CD4-positive, alpha-beta T cell treated with Interleukin-21 for 1 hour (primary cell): ENCODE measurements around the gene C1orf226.

Experiments used
- DNase-seq: peaks from one replicate; pipeline ENCODE4 v3.0.0-alpha.2; 2020

The C1orf226 gene

DNA sequence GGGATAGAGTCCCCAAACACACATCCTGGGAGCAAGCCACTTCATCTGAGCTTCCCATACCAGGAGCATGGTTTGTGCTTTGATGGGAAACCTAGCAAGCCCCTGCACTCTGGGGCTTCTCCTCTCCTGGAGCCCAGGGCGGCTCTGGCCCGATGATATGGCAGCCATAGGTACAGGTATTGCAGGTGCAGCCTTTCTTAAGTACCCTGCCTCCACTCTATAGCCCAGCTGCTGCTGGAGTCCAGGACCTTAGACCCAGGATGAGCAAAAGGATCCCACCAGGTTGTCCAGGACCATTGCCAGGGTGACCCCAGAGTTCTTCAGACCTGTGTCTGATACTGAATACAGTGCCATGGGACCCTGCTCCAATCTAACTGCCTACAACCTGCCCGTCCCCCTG is 4.2 kb downstream of the C1orf226 start:
- no peak for DNase-seq

DNA sequence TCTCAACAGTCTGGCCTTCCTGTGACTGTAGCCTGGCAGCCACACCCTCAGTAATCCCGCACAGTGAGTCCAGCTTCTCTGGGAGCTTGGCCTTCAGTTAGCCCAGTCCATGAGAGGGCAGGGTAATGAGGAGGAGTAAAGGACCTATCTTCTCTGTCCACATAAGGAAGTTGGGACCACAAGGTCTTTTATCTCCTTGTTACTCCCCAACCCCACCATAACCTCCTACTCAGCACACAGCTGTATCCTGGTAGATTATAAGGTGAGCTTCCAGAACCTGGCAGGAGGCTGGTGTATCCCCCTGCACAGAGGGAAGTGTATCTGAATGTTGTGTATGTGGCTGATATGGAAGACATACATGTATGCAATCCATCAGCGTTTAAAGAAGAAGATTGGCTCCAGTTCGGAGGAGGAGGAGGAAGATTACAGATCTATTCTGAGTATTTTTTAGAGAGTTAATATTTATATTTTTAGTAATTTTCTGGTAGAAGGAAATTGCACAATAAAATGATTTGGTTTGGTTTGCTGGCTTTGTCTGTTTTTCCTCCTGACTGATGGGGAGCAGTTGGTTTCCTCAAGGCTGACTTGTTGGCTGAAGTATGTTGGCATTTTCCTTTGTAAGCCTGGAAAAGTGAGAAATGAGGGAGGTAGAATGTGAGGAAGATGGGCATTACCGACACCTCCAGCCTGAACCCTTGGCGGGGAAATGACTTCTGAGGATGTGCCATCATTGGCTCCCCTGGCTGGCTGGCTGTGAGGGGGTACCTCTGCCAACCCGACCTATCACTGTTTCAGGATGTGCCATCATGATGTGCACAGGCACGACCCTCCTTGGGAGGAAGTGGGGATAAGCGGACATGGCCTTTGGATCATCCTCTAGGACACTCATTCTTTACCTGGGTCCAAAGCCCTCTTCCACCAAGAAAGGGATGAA is 5.0 kb downstream of the C1orf226 start:
- no peak for DNase-seq

DNA sequence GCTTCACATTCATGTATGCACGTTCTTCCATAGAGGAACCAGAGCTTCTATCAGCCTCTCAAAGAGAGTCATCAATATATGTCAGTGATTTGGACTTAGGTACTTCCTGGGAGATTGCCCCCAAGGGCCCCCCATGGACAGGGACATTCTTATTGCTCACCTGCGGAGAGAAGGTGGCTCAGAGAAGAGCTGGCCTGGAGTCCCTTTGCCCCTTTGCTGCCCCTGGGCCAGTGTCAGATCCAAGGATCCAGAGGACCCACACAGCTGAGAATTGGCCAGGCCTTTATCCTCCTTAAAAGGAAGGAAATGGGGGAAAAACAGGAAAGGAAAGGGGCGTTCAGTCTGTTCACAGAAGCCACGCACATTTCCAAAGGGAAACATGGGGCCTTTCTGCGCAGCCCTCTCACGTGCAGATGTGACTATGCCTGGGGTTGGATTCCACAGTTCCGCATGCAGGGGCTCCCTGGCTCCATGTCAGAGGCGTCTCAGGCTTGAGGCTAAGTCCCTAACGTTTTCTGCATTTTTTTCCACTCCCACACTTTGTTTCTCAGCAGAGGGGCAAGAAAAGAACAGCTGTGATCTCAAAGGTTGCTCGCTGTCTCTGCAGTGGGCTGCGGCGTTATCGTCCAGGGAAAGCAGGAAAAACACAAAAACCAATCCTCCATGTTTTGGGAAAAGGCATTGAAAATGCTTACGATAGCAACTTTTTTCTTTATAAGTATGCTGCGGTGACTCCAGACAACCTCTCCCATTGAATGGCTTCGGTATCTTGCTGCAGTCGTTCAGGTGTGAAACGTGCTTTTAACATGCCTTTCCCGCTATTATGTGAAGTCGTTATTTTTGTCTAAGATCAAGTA is 5.9 kb downstream of the C1orf226 start:
- no peak for DNase-seq

DNA sequence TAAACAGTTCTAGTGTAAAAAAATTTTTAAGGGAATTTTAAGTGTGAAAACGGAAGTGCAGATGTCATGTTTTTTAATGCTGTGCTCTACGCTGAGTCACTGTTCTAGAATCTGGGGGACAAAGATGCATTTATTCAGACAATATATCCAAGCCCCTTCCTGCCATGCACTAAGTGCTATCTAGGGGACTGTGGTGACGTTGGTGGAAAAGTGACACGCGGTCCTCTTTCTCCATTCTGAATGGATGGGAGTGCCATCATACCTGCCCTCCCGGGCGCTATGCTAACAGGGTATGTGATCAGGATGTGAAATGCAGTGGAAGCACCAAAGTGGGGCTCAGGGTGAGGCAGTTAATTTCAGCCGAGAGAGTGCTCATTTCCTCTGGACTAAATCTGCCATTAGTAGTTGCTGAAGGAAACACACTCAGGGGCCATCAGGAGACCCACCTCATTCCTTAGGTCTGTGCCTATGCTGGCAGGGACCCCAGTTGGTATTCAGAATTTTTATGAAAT is 6.6 kb downstream of the C1orf226 start:
- no peak for DNase-seq

GRCh38 chr1:162388615-162389014 is 7.1 kb downstream of the C1orf226 start:
- no peak for DNase-seq

DNA sequence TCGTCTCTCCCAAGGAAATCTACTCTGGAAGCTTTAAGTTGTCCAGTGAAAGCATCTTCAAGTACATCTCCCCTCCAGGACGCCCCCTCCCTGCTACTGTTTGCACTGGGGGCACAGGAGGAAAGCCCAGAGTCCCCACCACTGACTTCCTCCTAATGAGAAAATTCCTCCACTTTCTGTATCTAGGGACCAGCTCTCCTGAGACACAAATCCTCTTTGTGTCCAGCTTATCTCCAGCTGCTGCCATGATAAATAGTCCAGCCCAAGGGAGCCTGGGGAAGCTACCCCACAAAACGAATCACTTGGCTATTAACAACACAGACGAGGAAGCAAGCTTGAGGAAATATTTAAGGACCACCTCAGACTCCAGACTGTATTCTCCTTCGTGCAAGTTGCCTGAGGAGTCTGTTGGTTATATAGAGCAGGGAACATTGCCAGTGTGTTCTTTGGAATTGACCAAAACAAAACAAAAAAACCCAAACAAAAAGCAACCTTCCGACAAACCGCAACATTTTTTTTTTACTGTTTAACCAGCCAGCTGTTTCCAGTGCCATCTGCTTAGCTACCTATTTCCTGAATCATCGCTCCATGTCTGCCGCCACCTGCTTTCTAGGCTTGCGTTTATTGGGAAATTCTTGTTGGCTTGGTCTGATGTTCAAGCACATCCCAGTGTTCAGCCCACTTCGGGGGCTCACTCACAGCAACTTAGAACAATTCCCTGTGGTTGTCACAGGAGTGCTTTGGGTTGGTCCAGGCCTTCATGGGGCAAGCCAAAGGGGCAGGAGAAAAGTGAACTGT is 7.7 kb downstream of the C1orf226 start:
- no peak for DNase-seq

GRCh38 chr1:162389971-162390370 is 8.4 kb downstream of the C1orf226 start:
- DNase-seq = no peak

DNA sequence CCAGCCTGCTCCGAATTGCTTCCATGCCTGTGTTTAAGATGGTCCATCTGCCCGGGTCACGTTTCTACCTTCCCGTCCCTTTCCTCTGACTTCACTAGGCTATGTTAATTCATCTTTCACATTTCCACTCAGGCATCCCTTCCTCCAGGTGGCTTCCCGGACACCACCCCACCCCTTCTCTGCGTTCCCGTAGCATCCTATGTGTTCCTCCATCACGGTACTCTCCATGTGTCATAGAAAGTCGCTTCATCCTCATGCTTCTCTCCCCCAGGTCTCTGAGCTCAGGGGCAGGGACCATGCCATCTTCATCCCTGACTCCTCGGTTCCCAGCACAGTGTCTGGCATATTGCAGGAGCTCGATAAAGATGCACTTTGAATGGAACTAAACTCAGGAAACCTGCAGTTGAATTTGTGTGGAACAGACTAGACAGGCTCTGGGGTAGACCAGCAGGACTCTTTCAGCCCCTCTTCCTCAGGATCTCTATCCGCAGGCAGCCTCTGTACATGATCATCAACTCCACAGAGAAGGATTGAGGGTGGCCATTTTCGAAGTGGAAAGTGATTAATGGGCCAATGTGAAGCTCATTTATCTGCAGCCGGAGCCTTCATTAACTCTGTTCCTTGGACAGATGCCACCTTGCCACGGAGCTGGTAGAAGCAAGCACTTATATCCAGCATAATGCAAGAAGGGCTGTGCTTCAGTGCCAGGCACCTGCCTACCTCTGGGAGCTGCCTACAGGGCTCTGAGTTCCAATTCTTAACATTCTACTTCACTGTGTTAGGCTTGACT is 9.1 kb downstream of the C1orf226 start:
- DNase-seq = no peak

- peak; percentile 17 for DNase-seq
Observed at GRCh38 chr1:162391790-162392563, 10.4 kb downstream of the C1orf226 start.

- no peak for DNase-seq
Observed at GRCh38 chr1:162396201-162396906, 14.8 kb downstream of the C1orf226 start.

- DNase-seq = no peak
Observed at GRCh38 chr1:162397039-162397448, 15.5 kb downstream of the C1orf226 start.

GRCh38 chr1:162397943-162398560 is 16.5 kb downstream of the C1orf226 start:
- no peak for DNase-seq

GRCh38 chr1:162398999-162399580 is 17.6 kb downstream of the C1orf226 start:
- no peak for DNase-seq

DNA sequence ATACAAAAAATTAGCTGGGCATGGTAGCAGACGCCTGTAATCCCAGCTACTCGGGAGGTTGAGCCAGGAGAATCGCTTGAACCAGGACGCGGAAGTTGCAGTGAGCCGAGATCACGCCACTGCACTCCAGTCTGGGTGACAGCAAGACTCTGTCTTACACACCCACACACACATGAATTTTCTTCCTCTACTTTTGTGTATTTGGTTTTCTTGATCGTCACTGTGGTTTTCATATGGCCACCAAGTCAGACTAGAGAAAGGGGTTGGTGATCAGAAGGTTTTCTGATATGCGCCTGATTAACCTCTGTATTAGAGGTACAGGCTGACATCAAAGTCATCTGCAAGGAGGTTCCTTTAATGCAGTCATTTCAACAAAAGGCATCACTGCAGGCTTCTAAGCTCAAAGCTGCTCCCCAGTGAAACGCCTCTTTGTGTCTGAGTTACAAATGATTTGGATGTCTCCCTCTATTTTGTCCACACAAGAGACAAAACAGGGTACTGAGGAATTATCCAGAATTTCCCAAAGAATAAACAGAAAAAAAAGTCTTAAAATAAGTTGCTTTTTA is 19.3 kb downstream of the C1orf226 start:
- no peak for DNase-seq

GRCh38 chr1:162404550-162405160 is 23.1 kb downstream of the C1orf226 start:
- no peak for DNase-seq

GRCh38 chr1:162405800-162406199 is 24.3 kb downstream of the C1orf226 start:
- DNase-seq = no peak

- no peak for DNase-seq
Observed at GRCh38 chr1:162406811-162407210, 25.3 kb downstream of the C1orf226 start.

GRCh38 chr1:162407539-162407938 is 26.0 kb downstream of the C1orf226 start:
- no peak for DNase-seq

- no peak for DNase-seq
Observed at GRCh38 chr1:162412002-162412401, 30.5 kb downstream of the C1orf226 start, which contains the start of gene SH2D1B. Gene SH2D1B (minus strand): TSS chr1:162412136. CDS start chr1:162412016, 120 bp downstream.
